Smooth muscle cell (in vitro differentiated cells): ENCODE data around the gene NDUFB6. TPM values are rescaled to one million over a fixed set of nuclear protein-coding genes. Genes with fewer than 3 reads are reported as not detected.
"Not testable (repeated sequence)": the region's sequence is repeated elsewhere in the genome, so short reads cannot be mapped to it uniquely, and the experiment has no call there.

Experiments used
- DNase-seq: peaks from one replicate; lab custom pipeline; 2025; ENCODE audit not compliant: unreplicated experiment; lab: John Stamatoyannopoulos, UW
- H2AFZ ChIP-seq: fragments of 200-600 bp; sonication (generic); 2 replicates; pipeline ENCODE4 v1.6.0; 2016; ENCODE audit warnings: antibody characterized with exemption, low read depth, mild to moderate bottlenecking
- H3F3A ChIP-seq: fragments of 200-600 bp; sonication (generic); 2 replicates; pipeline ENCODE4 v1.6.0; 2017; ENCODE audit warnings: antibody characterized with exemption, low read depth
- H3K27ac ChIP-seq: fragments of 200-600 bp; sonication (generic); 2 replicates; pipeline ENCODE4 v1.5.1; 2016; ENCODE audit warnings: low read depth, mild to moderate bottlenecking
- H3K27me3 ChIP-seq: fragments of 200-600 bp; sonication (generic); 2 replicates; pipeline ENCODE4 v1.6.1; 2016; ENCODE audit warnings: low read depth, mild to moderate bottlenecking
- H3K36me3 ChIP-seq: fragments of 200-600 bp; sonication (generic); 2 replicates; pipeline ENCODE4 v1.5.1; 2016; ENCODE audit warnings: low read depth
- H3K4me1 ChIP-seq: fragments of 200-600 bp; sonication (generic); 2 replicates; pipeline ENCODE4 v1.5.1; 2016; ENCODE audit warnings: low read depth
- H3K4me2 ChIP-seq: fragments of 200-600 bp; sonication (generic); 2 replicates; pipeline ENCODE4 v1.6.0; 2016; ENCODE audit warnings: mild to moderate bottlenecking
- H3K4me3 ChIP-seq: fragments of 200-600 bp; sonication (generic); 2 replicates; pipeline ENCODE4 v1.5.1; 2016; ENCODE audit warnings: mild to moderate bottlenecking
- H3K79me2 ChIP-seq: fragments of 200-600 bp; sonication (generic); 2 replicates; pipeline ENCODE4 v1.6.0; 2016; ENCODE audit warnings: low read depth, mild to moderate bottlenecking
- H3K9ac ChIP-seq: fragments of 200-600 bp; sonication (generic); 2 replicates; pipeline ENCODE4 v1.6.0; 2016; ENCODE audit warnings: low read depth
- H3K9me3 ChIP-seq: fragments of 200-600 bp; sonication (generic); replicated peaks from 2 replicates; pipeline ENCODE4 v1.5.1; 2016; ENCODE audit warnings: low read depth
- H4K20me1 ChIP-seq: fragments of 200-600 bp; sonication (generic); 2 replicates; pipeline ENCODE4 v1.6.0; 2016; ENCODE audit warnings: low read depth
- WGBS: methylation state at CpG from one replicate; pipeline ENCODE4 v1.1.7; 2016; ENCODE audit warnings: low lambda C conversion rate; 5-methylcytosine and 5-hydroxymethylcytosine counted together
- polyA plus RNA-seq: library from polyadenylated mRNA; unstranded; fragments of >200 nt; fragmentation: Nextera tagmentation; extraction: Ambion mirVana; gene quantifications from 2 replicates; pipeline ENCODE4 v1.2.1, GENCODE V29; 2016
- total RNA-seq: library from RNA; depleted of rRNA; stranded (reverse); fragments of >200 nt; gene quantifications from 2 replicates; pipeline ENCODE4 v1.2.3, GENCODE V29; 2014
- TF ChIP-seq, protein P1 (sequence below): fragments of 200-600 bp; sonication (generic); IDR thresholded peaks from 2 replicates; pipeline ENCODE4 v1.5.1; 2017; ENCODE audit warnings: borderline replicate concordance, mild to moderate bottlenecking, antibody characterized with exemption; ENCODE audit not compliant: insufficient read depth, poor library complexity, severe bottlenecking

NDUFB6 gene
- total and polyA plus RNA-seq, 2 experiments from 2014 or later: 162 to 172 TPM

- Histone ChIP-seq H3K4me2 (no peak overlapping the region), H3K4me3 (no peak overlapping the region), H3K36me3 (no peaks in the 10 kb centered on the region), H3F3A (no peaks in the 10 kb centered on the region), H3K27ac (no peak overlapping the region), H4K20me1 (no peaks in the 10 kb centered on the region), H3K79me2 (no peaks in the 10 kb centered on the region), H2AFZ (no peak overlapping the region), H3K27me3 (peaks cover 8% of the 10 kb centered on the region), H3K4me1 (no peaks in the 10 kb centered on the region), H3K9me3 (no peaks in the 10 kb centered on the region), H3K9ac (no peak overlapping the region)
- DNase-seq: no peak
- TF ChIP-seq, protein P1, sequence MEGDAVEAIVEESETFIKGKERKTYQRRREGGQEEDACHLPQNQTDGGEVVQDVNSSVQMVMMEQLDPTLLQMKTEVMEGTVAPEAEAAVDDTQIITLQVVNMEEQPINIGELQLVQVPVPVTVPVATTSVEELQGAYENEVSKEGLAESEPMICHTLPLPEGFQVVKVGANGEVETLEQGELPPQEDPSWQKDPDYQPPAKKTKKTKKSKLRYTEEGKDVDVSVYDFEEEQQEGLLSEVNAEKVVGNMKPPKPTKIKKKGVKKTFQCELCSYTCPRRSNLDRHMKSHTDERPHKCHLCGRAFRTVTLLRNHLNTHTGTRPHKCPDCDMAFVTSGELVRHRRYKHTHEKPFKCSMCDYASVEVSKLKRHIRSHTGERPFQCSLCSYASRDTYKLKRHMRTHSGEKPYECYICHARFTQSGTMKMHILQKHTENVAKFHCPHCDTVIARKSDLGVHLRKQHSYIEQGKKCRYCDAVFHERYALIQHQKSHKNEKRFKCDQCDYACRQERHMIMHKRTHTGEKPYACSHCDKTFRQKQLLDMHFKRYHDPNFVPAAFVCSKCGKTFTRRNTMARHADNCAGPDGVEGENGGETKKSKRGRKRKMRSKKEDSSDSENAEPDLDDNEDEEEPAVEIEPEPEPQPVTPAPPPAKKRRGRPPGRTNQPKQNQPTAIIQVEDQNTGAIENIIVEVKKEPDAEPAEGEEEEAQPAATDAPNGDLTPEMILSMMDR: no peak
- 81% methylated on average over 12 of the region's 12 CpGs for WGBS
Observed at GRCh38 chr9:32603914-32604852, 31.2 kb upstream of the NDUFB6 start.

GRCh38 chr9:32599021-32599420 lies 26.1 kb upstream of the NDUFB6 start:
- not testable (repeated sequence) for H3K9me3 ChIP-seq, H3K4me3 ChIP-seq, H3K4me2 ChIP-seq, H2AFZ ChIP-seq, DNase-seq, H3K9ac ChIP-seq, H3K36me3 ChIP-seq, H4K20me1 ChIP-seq, H3K4me1 ChIP-seq, H3K27ac ChIP-seq, H3F3A ChIP-seq, H3K79me2 ChIP-seq, H3K27me3 ChIP-seq
- 93% methylated on average over 3 of the region's 3 CpGs for WGBS

- Histone ChIP-seq H3K27me3 (peaks cover 8% of the 10 kb centered on the region), H3K4me2 (no peak overlapping the region), H3K79me2 (no peaks in the 10 kb centered on the region), H2AFZ (no peak overlapping the region), H3K27ac (no peak overlapping the region), H3K4me1 (no peaks in the 10 kb centered on the region), H3K4me3 (no peak overlapping the region), H3K9me3 (no peaks in the 10 kb centered on the region), H3K9ac (no peak overlapping the region), H3K36me3 (no peaks in the 10 kb centered on the region), H4K20me1 (no peaks in the 10 kb centered on the region), H3F3A (no peaks in the 10 kb centered on the region)
- TF ChIP-seq, protein P1: no peak
- DNase-seq: no peak
Observed at GRCh38 chr9:32596936-32597335, 24.0 kb upstream of the NDUFB6 start.

- TF ChIP-seq, protein P1: no peak
- Histone ChIP-seq H4K20me1 (no peaks in the 10 kb centered on the region), H3K79me2 (no peaks in the 10 kb centered on the region), H3K4me2 (no peak overlapping the region), H3K27ac (no peak overlapping the region), H3F3A (no peaks in the 10 kb centered on the region), H2AFZ (no peak overlapping the region), H3K4me3 (no peak overlapping the region), H3K9me3 (no peaks in the 10 kb centered on the region), H3K4me1 (no peaks in the 10 kb centered on the region), H3K27me3 (peaks cover 3% of the 10 kb centered on the region), H3K36me3 (no peaks in the 10 kb centered on the region), H3K9ac (no peak overlapping the region)
- no peak for DNase-seq
- 73% methylated on average over 4 of the region's 4 CpGs for WGBS
Observed at GRCh38 chr9:32596096-32596865, 23.3 kb upstream of the NDUFB6 start.
